SH-SY5Y (cell line): ENCODE measurements around the gene MCF2L.

Experiments
- GATA2 ChIP-seq: IDR thresholded peaks from 2 replicates; pipeline ENCODE4 v1.6.1; 2011; ENCODE audit warnings: mild to moderate bottlenecking, low read depth, low read length
- GATA3 ChIP-seq: IDR thresholded peaks from 2 replicates; pipeline ENCODE4 v1.6.1; 2011; ENCODE audit warnings: low read depth, mild to moderate bottlenecking, low read length, moderate library complexity

MCF2L gene

GRCh38 chr13:113086991-113087922 is 118.2 kb downstream of the MCF2L start:
- TF ChIP-seq GATA3 (no peak), GATA2 (no peak)

GRCh38 chr13:113087923-113088690 is 119.1 kb downstream of the MCF2L start:
- TF ChIP-seq GATA2 (no peak), GATA3 (no peak)

GRCh38 chr13:113088691-113089020 is 119.6 kb downstream of the MCF2L start:
- TF ChIP-seq GATA3: no peak

- TF ChIP-seq GATA3 (no peak), GATA2 (no peak)
Observed at GRCh38 chr13:113089693-113090414, 120.8 kb downstream of the MCF2L start.

GRCh38 chr13:113090415-113090770 is 121.4 kb downstream of the MCF2L start:
- TF ChIP-seq GATA3 (no peak), GATA2 (no peak)

GRCh38 chr13:113090806-113091205 is 121.8 kb downstream of the MCF2L start:
- no peak for TF ChIP-seq GATA2
- TF ChIP-seq GATA3: no peak

- TF ChIP-seq GATA3: no peak
- no peak for TF ChIP-seq GATA2
Observed at GRCh38 chr13:113091211-113091771, 122.3 kb downstream of the MCF2L start.

GRCh38 chr13:113091891-113092775 is 123.1 kb downstream of the MCF2L start:
- TF ChIP-seq GATA3 (no peak), GATA2 (no peak)

GRCh38 chr13:113092776-113093579 is 124.0 kb downstream of the MCF2L start:
- TF ChIP-seq GATA2 (no peak), GATA3 (no peak)

GRCh38 chr13:113093580-113094409 is 124.8 kb downstream of the MCF2L start:
- TF ChIP-seq GATA3: no peak
- no peak for TF ChIP-seq GATA2

GRCh38 chr13:113094410-113094800 is 125.4 kb downstream of the MCF2L start:
- TF ChIP-seq GATA3: no peak
- TF ChIP-seq GATA2: no peak
